Kidney (tissue), 14 donors: ENCODE results near the gene NOL9. TPM values are rescaled to one million over a fixed set of nuclear protein-coding genes. Genes with fewer than 3 reads are reported as not detected.

Experiments
- DNase-seq, 5 donors: peaks; one replicate each; pipeline ENCODE4 v3.0.0-alpha.2; 2013 to 2020
- FAIRE-seq: peaks from 2 replicates; lab custom pipeline; 2012; peaks lifted over from hg19 to GRCh38; lab: Jason Lieb, UNC
- H3K27ac ChIP-seq, 2 donors: one replicate each; pipeline ENCODE4 v1.7.0; 2013; ENCODE audit warnings: low read depth in 2 of 2, low read length in 2 of 2, inconsistent platforms in 1 of 2
- H3K27me3 ChIP-seq: one replicate; pipeline ENCODE4 v1.7.1; 2013; ENCODE audit warnings: low read length, inconsistent platforms; ENCODE audit not compliant: control insufficient read depth, insufficient read depth
- H3K36me3 ChIP-seq, 3 donors: one replicate each; pipeline versions ENCODE4 v1.7.0 to v1.7.1; 2013; ENCODE audit warnings: low read length in 3 of 3, control low read depth in 1 of 3, inconsistent platforms in 1 of 3; ENCODE audit not compliant: insufficient read depth in 3 of 3, control insufficient read depth in 2 of 3
- H3K4me1 ChIP-seq, 3 donors: one replicate each; pipeline versions ENCODE4 v1.7.0 to v1.7.1; 2013; ENCODE audit warnings: low read length in 3 of 3, inconsistent platforms in 1 of 3, low read depth in 1 of 3; ENCODE audit not compliant: control insufficient read depth in 2 of 3, insufficient read depth in 2 of 3
- H3K4me3 ChIP-seq, 3 donors: one replicate each; pipeline versions ENCODE4 v1.7.0 to v1.8.1; 2013; ENCODE audit warnings: low read length in 3 of 3, control low read depth in 1 of 3, inconsistent platforms in 1 of 3
- H3K9ac ChIP-seq, 3 donors: one replicate each; pipeline versions ENCODE4 v1.7.0 to v1.7.1; 2013; ENCODE audit warnings: low read length in 3 of 3, control low read depth in 1 of 3, inconsistent platforms in 1 of 3
- H3K9me3 ChIP-seq, 3 donors: one replicate each; pipeline versions ENCODE4 v1.7.0 to v1.7.1; 2013; ENCODE audit warnings: low read length in 3 of 3, control low read depth in 1 of 3, inconsistent platforms in 1 of 3; ENCODE audit not compliant: control insufficient read depth in 2 of 3, insufficient read depth in 1 of 3
- intact Hi-C: fragments of 100-400 bp; cut with DNase I; formaldehyde crosslinking; loops from one replicate; pipeline ENCODE4 v1.11.1; 2022
- polyA plus RNA-seq: library from polyadenylated mRNA; stranded (reverse); fragments of 350-450 nt; fragmentation: Illumina TruSeq; extraction: RNeasy Lipid Tissue Mini Kit (QIAGEN cat#74804); gene quantifications from one replicate; pipeline ENCODE4 v1.2.3, GENCODE V29; 2014; ENCODE audit warnings: low read depth, low replicate concordance; ENCODE audit not compliant: insufficient read depth
- total RNA-seq: library from RNA; stranded (reverse); fragmentation: NEBNext Ultra II Directional; extraction: Animal tissue kit (Norgen Biotek cat#: 25700); gene quantifications from one replicate; pipeline ENCODE4 v1.2.1, GENCODE V29; 2021
- TF ChIP-seq, protein P1 (sequence below): IDR thresholded peaks from 3 replicates; pipeline ENCODE4 v1.5.1; 2012; ENCODE audit warnings: mild to moderate bottlenecking, moderate library complexity, borderline replicate concordance; ENCODE audit not compliant: insufficient read depth; ENCODE audit errors: extremely low read depth
- donor health status: control.
- donor health status: control.
- donor health status: control.
- donor health status: control.
- donor health status: control.
- donor health status: DM: yes; HTN: yes; CAD: no.
- donor health status: Normal renal cell carcinoma (clear cell type).

Gene NOL9
- total and polyA plus RNA-seq, 2 donors from 2014 or later = 4.3 to 28.7 TPM

DNA sequence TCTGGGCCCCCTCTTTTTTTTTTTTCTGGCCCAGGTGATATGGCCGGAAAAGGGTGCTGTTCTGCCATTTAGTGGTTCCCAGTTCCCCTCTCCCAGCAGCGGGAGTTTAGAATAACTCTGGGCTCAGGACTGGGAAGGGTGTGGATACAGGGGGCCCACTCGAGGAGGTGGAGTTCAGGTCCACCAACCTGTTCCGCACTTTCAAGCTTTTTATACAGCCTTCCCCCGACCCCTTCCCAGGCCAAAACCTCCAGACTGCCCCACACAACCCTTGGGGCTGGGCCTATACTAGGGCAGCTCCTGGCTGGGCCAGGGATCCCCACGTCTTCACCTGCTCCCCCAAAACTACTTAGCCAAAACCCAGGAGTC, 63.2 kb downstream of the NOL9 start:
- TF ChIP-seq, protein P1, sequence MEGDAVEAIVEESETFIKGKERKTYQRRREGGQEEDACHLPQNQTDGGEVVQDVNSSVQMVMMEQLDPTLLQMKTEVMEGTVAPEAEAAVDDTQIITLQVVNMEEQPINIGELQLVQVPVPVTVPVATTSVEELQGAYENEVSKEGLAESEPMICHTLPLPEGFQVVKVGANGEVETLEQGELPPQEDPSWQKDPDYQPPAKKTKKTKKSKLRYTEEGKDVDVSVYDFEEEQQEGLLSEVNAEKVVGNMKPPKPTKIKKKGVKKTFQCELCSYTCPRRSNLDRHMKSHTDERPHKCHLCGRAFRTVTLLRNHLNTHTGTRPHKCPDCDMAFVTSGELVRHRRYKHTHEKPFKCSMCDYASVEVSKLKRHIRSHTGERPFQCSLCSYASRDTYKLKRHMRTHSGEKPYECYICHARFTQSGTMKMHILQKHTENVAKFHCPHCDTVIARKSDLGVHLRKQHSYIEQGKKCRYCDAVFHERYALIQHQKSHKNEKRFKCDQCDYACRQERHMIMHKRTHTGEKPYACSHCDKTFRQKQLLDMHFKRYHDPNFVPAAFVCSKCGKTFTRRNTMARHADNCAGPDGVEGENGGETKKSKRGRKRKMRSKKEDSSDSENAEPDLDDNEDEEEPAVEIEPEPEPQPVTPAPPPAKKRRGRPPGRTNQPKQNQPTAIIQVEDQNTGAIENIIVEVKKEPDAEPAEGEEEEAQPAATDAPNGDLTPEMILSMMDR = no peak
- Histone ChIP-seq H3K9me3 (no peaks in the 10 kb centered on the region), H3K27me3 (no peaks in the 10 kb centered on the region), H3K27ac (peak overlapping the region; percentile 17 to 63), H3K36me3 (no peaks in the 10 kb centered on the region), H3K4me1 (peaks cover 0 to 24% (median 0%) of the 10 kb centered on the region in 3 donors), H3K4me3 (peak overlapping the region in 2 of 3 donors; percentile 53 to 73), H3K9ac (peak overlapping the region in 2 of 3 donors; percentile 41 to 78)
- no peak for FAIRE-seq
- intact Hi-C loops = no loop called here
- DNase-seq = no peak

DNA sequence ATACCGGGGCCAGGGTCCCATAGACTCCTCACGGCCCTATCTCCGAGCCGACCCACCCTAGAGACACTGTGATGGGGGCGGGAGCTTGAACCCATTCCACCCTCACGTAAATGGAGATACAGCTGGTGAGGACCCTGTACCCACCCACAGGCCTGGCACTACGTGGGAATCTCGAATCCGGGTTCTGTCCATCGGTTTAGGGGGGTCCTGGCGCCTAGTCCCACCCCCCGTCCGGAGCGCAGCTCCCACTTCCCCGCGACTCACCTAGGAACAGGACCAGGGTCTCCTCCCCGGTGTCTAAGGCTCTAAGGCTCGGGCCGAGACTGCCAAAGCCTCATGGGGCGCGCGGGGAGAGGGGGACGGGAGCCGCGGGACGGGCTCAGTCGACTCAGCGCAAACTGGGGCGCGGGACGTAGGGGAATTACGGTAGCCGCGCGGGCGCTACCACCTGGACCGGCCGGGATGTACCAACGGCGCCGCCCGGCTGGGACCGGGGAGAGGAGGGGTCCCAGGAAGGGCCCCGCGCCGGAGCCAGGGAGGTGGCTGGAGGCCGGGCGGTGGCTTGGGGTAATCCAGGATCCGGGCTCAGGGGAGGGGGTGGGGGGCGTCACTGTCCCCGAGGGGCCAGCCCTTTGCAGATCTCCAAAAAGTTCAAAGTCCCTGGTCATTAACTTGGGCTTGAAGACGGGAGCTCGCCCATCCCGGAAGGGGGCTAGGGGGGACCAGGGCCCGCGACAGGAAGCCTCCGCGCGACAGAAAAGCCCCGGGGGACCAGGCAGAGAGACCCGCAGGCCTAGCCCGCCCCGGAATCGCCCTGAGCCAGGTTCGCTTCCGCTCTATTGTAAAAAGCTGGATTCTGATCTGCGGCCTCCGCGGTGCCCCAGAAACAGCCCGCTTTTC, 63.9 kb downstream of the NOL9 start:
- Histone ChIP-seq H3K4me1 (peaks cover 0 to 22% (median 0%) of the 10 kb centered on the region in 3 donors), H3K4me3 (peak overlapping the region; percentile 33 to 73 (median 69)), H3K9ac (peak overlapping the region in 1 of 3 donors; percentile 78), H3K27ac (peak overlapping the region; percentile 28 to 63), H3K27me3 (no peaks in the 10 kb centered on the region), H3K36me3 (no peaks in the 10 kb centered on the region), H3K9me3 (no peaks in the 10 kb centered on the region)
- no peak for FAIRE-seq
- intact Hi-C loops = no loop called here
- TF ChIP-seq, protein P1 = no peak
- DNase-seq = peak; percentile 85 to 90 (median 88)

DNA sequence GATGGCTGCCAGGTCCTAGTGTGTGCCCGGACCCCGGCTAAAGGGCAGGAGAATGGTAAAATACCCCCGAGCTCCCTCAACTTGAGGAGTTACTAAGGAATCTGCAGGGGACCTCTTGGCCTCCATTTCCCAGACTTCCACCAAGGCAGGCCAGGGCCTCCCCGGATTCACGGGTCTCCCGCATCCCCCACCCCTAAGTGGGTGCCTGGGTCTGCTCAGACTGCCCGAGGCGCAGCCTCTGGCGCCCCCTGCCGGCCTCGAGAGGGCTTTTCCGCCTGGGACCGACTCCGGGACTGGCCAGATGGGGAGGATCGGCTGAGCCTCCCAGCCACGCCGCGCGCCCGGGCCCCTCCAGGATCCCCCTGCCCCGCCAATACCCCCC, 64.5 kb downstream of the NOL9 start:
- DNase-seq = peak in 4 of 5 donors; percentile 83 to 91 (median 88)
- FAIRE-seq = no peak
- no peaks in the 10 kb centered on the region for H3K36me3 ChIP-seq
- H3K9me3 ChIP-seq = no peaks in the 10 kb centered on the region
- peak overlapping the region in 2 of 3 donors; percentile 33 to 73 for H3K4me3 ChIP-seq
- H3K27me3 ChIP-seq = no peaks in the 10 kb centered on the region
- H3K9ac ChIP-seq = peak overlapping the region in 1 of 3 donors; percentile 29
- TF ChIP-seq, protein P1 = peak; percentile 77
- peaks cover 0 to 22% (median 0%) of the 10 kb centered on the region in 3 donors for H3K4me1 ChIP-seq
- no peak overlapping the region for H3K27ac ChIP-seq
- intact Hi-C loops = no loop called here
